ENCODE data around the gene RBMX2. TPM values are rescaled to one million over a fixed set of nuclear protein-coding genes. Genes with fewer than 3 reads are reported as not detected.
"Not testable (repeated sequence)": the region's sequence is repeated elsewhere in the genome, so short reads cannot be mapped to it uniquely, and the experiment has no call there.

The RBMX2 gene
- total RNA-seq, 1 donor from 2014 or later, result 16.0 TPM

GRCh38 chrX:130435937-130436336 lies 34.1 kb downstream of the RBMX2 start:
- H3K27me3 ChIP-seq, result no peaks in the 10 kb centered on the region
- ATAC-seq, result no peak
- DNase-seq, result no peak

GRCh38 chrX:130437996-130438395 lies 36.2 kb downstream of the RBMX2 start:
- H3K4me3 ChIP-seq; H3K9me3 ChIP-seq; H3K27me3 ChIP-seq; H3K36me3 ChIP-seq; ATAC-seq; intact Hi-C loops (cut with DNase I); DNase-seq; H3K27ac ChIP-seq; H3K4me1 ChIP-seq: not testable (repeated sequence)

More at GRCh38 chrX:130435937-130436336, 34.1 kb downstream of the RBMX2 start:
- Histone ChIP-seq H3K9me3 (no peaks in the 10 kb centered on the region), H3K4me1 (no peaks in the 10 kb centered on the region), H3K36me3 (no peaks in the 10 kb centered on the region), H3K4me3 (no peak overlapping the region), H3K27ac (no peak overlapping the region)
- no peak for TF ChIP-seq CTCF (IDR thresholded peaks at IDR 0.05)
- intact Hi-C loops (cut with DNase I), result no loop called here

GRCh38 chrX:130443875-130444274 lies 42.1 kb downstream of the RBMX2 start:
- Histone ChIP-seq H3K4me3 (no peak overlapping the region), H3K27me3 (no peaks in the 10 kb centered on the region), H3K27ac (no peak overlapping the region), H3K9me3 (no peaks in the 10 kb centered on the region), H3K4me1 (no peaks in the 10 kb centered on the region), H3K36me3 (no peaks in the 10 kb centered on the region)
- intact Hi-C loops (cut with DNase I), result no loop called here
- no peak for TF ChIP-seq CTCF (IDR thresholded peaks at IDR 0.05)
- ATAC-seq (no peak), DNase-seq (no peak)

- H3K9me3 ChIP-seq, result no peaks in the 10 kb centered on the region
- intact Hi-C loops (cut with DNase I), result no loop called here
- no peaks in the 10 kb centered on the region for H3K4me1 ChIP-seq
- H3K36me3 ChIP-seq, result no peaks in the 10 kb centered on the region
- ATAC-seq (no peak), DNase-seq (no peak)
- no peak for TF ChIP-seq CTCF (IDR thresholded peaks at IDR 0.05)
- H3K27me3 ChIP-seq, result no peaks in the 10 kb centered on the region
- H3K27ac ChIP-seq, result no peak overlapping the region
- no peak overlapping the region for H3K4me3 ChIP-seq
These were observed 43.0 kb downstream of the RBMX2 start for GRCh38 chrX:130444641-130445336.

- intact Hi-C loops (cut with DNase I), result no loop called here
- DNase-seq (no peak), ATAC-seq (no peak)
- Histone ChIP-seq H3K9me3 (no peaks in the 10 kb centered on the region), H3K4me3 (no peak overlapping the region), H3K36me3 (no peaks in the 10 kb centered on the region), H3K27ac (no peak overlapping the region), H3K27me3 (no peaks in the 10 kb centered on the region), H3K4me1 (no peaks in the 10 kb centered on the region)
- no peak for TF ChIP-seq CTCF (IDR thresholded peaks at IDR 0.05)
These were observed 45.2 kb downstream of the RBMX2 start for GRCh38 chrX:130446974-130447373.

Other genes with a start within 250 kb of the RBMX2 start
- 23.2 TPM for gene AIFM1, start 236.1 kb upstream of the RBMX2 start, total RNA-seq
- gene RAB33A, start 230.0 kb upstream of the RBMX2 start, total RNA-seq, result 0.75 TPM
- gene ZNF280C, start 133.1 kb upstream of the RBMX2 start, total RNA-seq, result 5.1 TPM
- gene SLC25A14, start 62.1 kb upstream of the RBMX2 start, total RNA-seq, result 8.0 TPM
- not detected for gene GPR119, start 16.3 kb upstream of the RBMX2 start, total RNA-seq

All from upper lobe of right lung (tissue), 1 donor.